HepG2 (cell line): Measurements from ENCODE around the gene EXTL1. TPM values are rescaled to one million over a fixed set of nuclear protein-coding genes. Genes with fewer than 3 reads are reported as not detected.

Experiments used
- ATAC-seq: fragments of 200-7000 bp; cut with Tn5 transposase; 3 replicates; pipeline ENCODE4 v1.9.1; 2020; ENCODE audit warnings: mild to moderate bottlenecking, moderate library complexity
- BruUV-seq: library from RNA; stranded (reverse); fragments of 400-500 nt; replicated peaks from 2 replicates; lab custom pipeline; 2021; lab: Mats Ljungman, UMichigan
- CTCF ChIA-PET: fragments of 300-600 bp; formaldehyde crosslinking; extraction: SDS; loops from one replicate; lab custom pipeline; 2021; ENCODE audit warnings: low total read pairs, inconsistent platforms, low intra/inter-chr PET ratio; lab: Yijun Ruan, JAX
- POLR2A ChIA-PET: fragments of 350-600 bp; sonication (Branson Sonifier 250); formaldehyde crosslinking; loops from one replicate; lab custom pipeline; 2020; ENCODE audit warnings: antibody characterized with exemption, inconsistent platforms; lab: Yijun Ruan, JAX
- DNase-seq: peaks from one replicate; pipeline ENCODE4 v3.0.0-alpha.2; 2015; ENCODE audit warnings: low spot score
- FAIRE-seq: peaks from 3 replicates; lab custom pipeline; 2011; peaks lifted over from hg19 to GRCh38; lab: Jason Lieb, UNC
- H2AFZ ChIP-seq: one replicate; pipeline ENCODE4 v1.6.1; 2011; ENCODE audit warnings: low read length, inconsistent platforms
- H3K27ac ChIP-seq: fragments of 300-600 bp; 3 replicates; pipeline ENCODE4 v1.8.0; 2011; ENCODE audit warnings: mixed run types, mild to moderate bottlenecking, mixed read lengths, low read length, inconsistent platforms; ENCODE audit not compliant: insufficient read depth; ENCODE audit errors: extremely low read length
- H3K27me3 ChIP-seq, 2 experiments: fragments of 200-600 bp in 1 of 2; 2 replicates in 1 of 2; 3 replicates in 1 of 2; pipeline versions ENCODE4 v1.6.0 to v1.8.0; 2011; ENCODE audit warnings: low read length in 2 of 2, mild to moderate bottlenecking in 2 of 2, moderate library complexity in 2 of 2, inconsistent platforms in 1 of 2; ENCODE audit not compliant: insufficient read depth in 2 of 2, control insufficient read depth in 1 of 2
- H3K36me3 ChIP-seq, 2 experiments: fragments of 200-600 bp in 1 of 2; replicated peaks in 1 of 2; 2 replicates in 1 of 2; 3 replicates in 1 of 2; pipeline versions ENCODE4 v1.5.1 to v1.8.0; 2011; ENCODE audit warnings: low read length in 2 of 2, inconsistent platforms in 1 of 2; ENCODE audit not compliant: insufficient read depth in 2 of 2, control insufficient read depth in 1 of 2
- H3K4me1 ChIP-seq: 2 replicates; pipeline ENCODE4 v1.5.1; 2012; ENCODE audit warnings: low read length, inconsistent platforms; ENCODE audit not compliant: insufficient read depth
- H3K4me2 ChIP-seq: 2 replicates; pipeline ENCODE4 v1.6.0; 2011; ENCODE audit warnings: low read depth, low read length, inconsistent platforms
- H3K4me3 ChIP-seq, 3 experiments: fragments of 200-600 bp in 1 of 3; sonication (generic), shearing (Covaris generic) in 1 of 3; replicated peaks in 1 of 3; 2 replicates each; pipeline ENCODE4 v1.5.1; 2011 to 2016; ENCODE audit warnings: low read length in 3 of 3, inconsistent platforms in 2 of 3, low read depth in 2 of 3, mild to moderate bottlenecking in 2 of 3, control low read depth in 1 of 3, mixed read lengths in 1 of 3; ENCODE audit not compliant: insufficient read depth in 1 of 3
- H3K79me2 ChIP-seq: one replicate; pipeline ENCODE4 v1.6.1; 2011; ENCODE audit warnings: low read length, inconsistent platforms; ENCODE audit not compliant: insufficient read depth
- H3K9ac ChIP-seq: 2 replicates; pipeline ENCODE4 v1.6.0; 2011; ENCODE audit warnings: mild to moderate bottlenecking, low read depth, low read length, inconsistent platforms; ENCODE audit not compliant: insufficient read depth
- H3K9me3 ChIP-seq: 2 replicates; pipeline ENCODE4 v1.5.1; 2012; ENCODE audit warnings: mild to moderate bottlenecking, low read length
- H4K20me1 ChIP-seq: 2 replicates; pipeline ENCODE4 v1.6.0; 2011; ENCODE audit warnings: inconsistent platforms, mild to moderate bottlenecking, low read length, moderate library complexity; ENCODE audit not compliant: insufficient read depth
- ARNT ChIP-seq: fragments of 450-650 bp; IDR thresholded peaks from 2 replicates; pipeline ENCODE4 v1.6.1; 2017
- CBX2 ChIP-seq, 2 experiments: fragments of 200-600 bp in 1 of 2; sonication (generic); formaldehyde crosslinking in 1 of 2; IDR thresholded peaks; 2 replicates each; pipeline versions ENCODE4 v1.7.0 to v1.8.1; 2018 to 2022; ENCODE audit warnings: low read depth in 2 of 2, low read length in 1 of 2, mild to moderate bottlenecking in 1 of 2, missing genetic modification reagents in 1 of 2
- EEA1 ChIP-seq: sonication (generic); formaldehyde crosslinking; IDR thresholded peaks from 2 replicates; pipeline ENCODE4 v1.5.1; 2020; ENCODE audit warnings: mild to moderate bottlenecking, missing genetic modification reagents, borderline replicate concordance
- GTF2F1 ChIP-seq: fragments of 150-350 bp; IDR thresholded peaks from 2 replicates; pipeline ENCODE4 v1.6.1; 2014; ENCODE audit warnings: low read length
- SATB2 ChIP-seq: sonication (generic); formaldehyde crosslinking; IDR thresholded peaks from 2 replicates; pipeline ENCODE4 v1.5.0; 2020; ENCODE audit warnings: missing genetic modification reagents
- SYNCRIP ChIP-seq: fragments of 200-400 bp; formaldehyde crosslinking; IDR thresholded peaks from 2 replicates; pipeline ENCODE4 v1.6.1; 2018; ENCODE audit warnings: mild to moderate bottlenecking, low read depth, low read length; ENCODE audit not compliant: insufficient read depth
- ZIK1 ChIP-seq: sonication (generic); formaldehyde crosslinking; IDR thresholded peaks from 2 replicates; pipeline ENCODE4 v1.5.0; 2020; ENCODE audit warnings: mild to moderate bottlenecking, low read depth, missing genetic modification reagents, borderline replicate concordance
- ZNF510 ChIP-seq: sonication (generic); formaldehyde crosslinking; IDR thresholded peaks from 2 replicates; pipeline ENCODE4 v1.4.0; 2020; ENCODE audit warnings: low read depth, mild to moderate bottlenecking, missing genetic modification reagents
- ZNF773 ChIP-seq: sonication (generic); formaldehyde crosslinking; IDR thresholded peaks from 2 replicates; pipeline ENCODE4 v1.4.0; 2020; ENCODE audit warnings: missing genetic modification reagents, borderline replicate concordance
- WGBS: methylation state at CpG from one replicate; pipeline ENCODE4 v1.1.6; 2017; ENCODE audit warnings: low lambda C conversion rate; 5-methylcytosine and 5-hydroxymethylcytosine counted together
- in situ Hi-C: cut with HindIII; loops from 2 replicates; pipeline ENCODE4 v1.10.0; 2017; ENCODE audit warnings: low pct_unique_long_range_greater_than_20kb; ENCODE audit not compliant: extremely low pct_ligation_motif_present
- intact Hi-C: fragments of 100-400 bp; cut with micrococcal nuclease; formaldehyde crosslinking; loops from one replicate; pipeline ENCODE4 v1.10.0; 2022; ENCODE audit not compliant: unreplicated experiment
- polyA plus RNA-seq, 8 experiments: library from polyadenylated mRNA; depleted of rRNA in 3 of 8; stranded (reverse) in 7 of 8; unstranded in 1 of 8; fragments of >200 nt; fragmentation: Illumina TruSeq in 4 of 8; extraction: Trizol in 4 of 8; gene quantifications; 2 replicates each; pipeline versions ENCODE4 v1.2.1 to v1.2.3, GENCODE V29; 2011 to 2016; ENCODE audit warnings: low read depth in 4 of 8, missing spikeins in 1 of 8, mixed read lengths in 1 of 8; ENCODE audit not compliant: insufficient read depth in 1 of 8
- total RNA-seq, 5 experiments: library from RNA; depleted of rRNA; stranded (reverse); fragments of >200 nt; fragmentation: Illumina TruSeq; extraction: Trizol; gene quantifications; 2 replicates each; pipeline ENCODE4 v1.2.3, GENCODE V29; 2016; ENCODE audit warnings: low read depth in 1 of 5
- TF ChIP-seq, protein P1 (sequence below): sonication (generic); formaldehyde crosslinking; IDR thresholded peaks from 2 replicates; pipeline ENCODE4 v1.9.0; 2022; ENCODE audit warnings: missing genetic modification reagents, mild to moderate bottlenecking, borderline replicate concordance
- TF ChIP-seq, protein P2 (sequence below): sonication (generic); formaldehyde crosslinking; IDR thresholded peaks from 2 replicates; pipeline ENCODE4 v1.4.0; 2020; ENCODE audit warnings: missing genetic modification reagents, borderline replicate concordance
- TF ChIP-seq, protein P3 (sequence below): sonication (generic); formaldehyde crosslinking; IDR thresholded peaks from 2 replicates; pipeline ENCODE4 v1.4.0; 2020; ENCODE audit warnings: mild to moderate bottlenecking, missing genetic modification reagents, borderline replicate concordance

Gene EXTL1
- total and polyA plus RNA-seq, 2 of the 13 experiments (the other 11 are each of a cell fraction or from before 2014, with no cell fraction given) = 0.35 to 1.0 TPM

GRCh38 chr1:25973610-25974321, 47.8 kb upstream of the EXTL1 start:
- Histone ChIP-seq H3K27me3 (no peaks in the 10 kb centered on the region), H4K20me1 (no peaks in the 10 kb centered on the region), H3K79me2 (no peaks in the 10 kb centered on the region), H3K9me3 (no peaks in the 10 kb centered on the region), H3K4me3 (no peak overlapping the region), H3K9ac (no peak overlapping the region), H3K4me2 (no peak overlapping the region), H3K27ac (no peak overlapping the region), H3K4me1 (no peaks in the 10 kb centered on the region), H3K36me3 (peaks cover 4 to 65% of the 10 kb centered on the region in 2 experiments; a peak in 4 of 5 replicates), H2AFZ (no peak overlapping the region)
- DNase-seq = no peak
- ChIA-PET POLR2A (no interaction called here), CTCF (no interaction called here)
- no TSS peak for BruUV-seq
- ATAC-seq = no peak
- 100% methylated on average over 6 of the region's 6 CpGs for WGBS
- FAIRE-seq = no peak
- intact Hi-C loops (no loop called here), in situ Hi-C loops (no loop called here)
- TF ChIP-seq EEA1 = no peak
- TF ChIP-seq SYNCRIP = no peak
- TF ChIP-seq, protein P1, sequence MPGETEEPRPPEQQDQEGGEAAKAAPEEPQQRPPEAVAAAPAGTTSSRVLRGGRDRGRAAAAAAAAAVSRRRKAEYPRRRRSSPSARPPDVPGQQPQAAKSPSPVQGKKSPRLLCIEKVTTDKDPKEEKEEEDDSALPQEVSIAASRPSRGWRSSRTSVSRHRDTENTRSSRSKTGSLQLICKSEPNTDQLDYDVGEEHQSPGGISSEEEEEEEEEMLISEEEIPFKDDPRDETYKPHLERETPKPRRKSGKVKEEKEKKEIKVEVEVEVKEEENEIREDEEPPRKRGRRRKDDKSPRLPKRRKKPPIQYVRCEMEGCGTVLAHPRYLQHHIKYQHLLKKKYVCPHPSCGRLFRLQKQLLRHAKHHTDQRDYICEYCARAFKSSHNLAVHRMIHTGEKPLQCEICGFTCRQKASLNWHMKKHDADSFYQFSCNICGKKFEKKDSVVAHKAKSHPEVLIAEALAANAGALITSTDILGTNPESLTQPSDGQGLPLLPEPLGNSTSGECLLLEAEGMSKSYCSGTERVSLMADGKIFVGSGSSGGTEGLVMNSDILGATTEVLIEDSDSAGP = no peak
- no peak for TF ChIP-seq ZIK1 (CRISPR knock-in tag)
- TF ChIP-seq, protein P2, sequence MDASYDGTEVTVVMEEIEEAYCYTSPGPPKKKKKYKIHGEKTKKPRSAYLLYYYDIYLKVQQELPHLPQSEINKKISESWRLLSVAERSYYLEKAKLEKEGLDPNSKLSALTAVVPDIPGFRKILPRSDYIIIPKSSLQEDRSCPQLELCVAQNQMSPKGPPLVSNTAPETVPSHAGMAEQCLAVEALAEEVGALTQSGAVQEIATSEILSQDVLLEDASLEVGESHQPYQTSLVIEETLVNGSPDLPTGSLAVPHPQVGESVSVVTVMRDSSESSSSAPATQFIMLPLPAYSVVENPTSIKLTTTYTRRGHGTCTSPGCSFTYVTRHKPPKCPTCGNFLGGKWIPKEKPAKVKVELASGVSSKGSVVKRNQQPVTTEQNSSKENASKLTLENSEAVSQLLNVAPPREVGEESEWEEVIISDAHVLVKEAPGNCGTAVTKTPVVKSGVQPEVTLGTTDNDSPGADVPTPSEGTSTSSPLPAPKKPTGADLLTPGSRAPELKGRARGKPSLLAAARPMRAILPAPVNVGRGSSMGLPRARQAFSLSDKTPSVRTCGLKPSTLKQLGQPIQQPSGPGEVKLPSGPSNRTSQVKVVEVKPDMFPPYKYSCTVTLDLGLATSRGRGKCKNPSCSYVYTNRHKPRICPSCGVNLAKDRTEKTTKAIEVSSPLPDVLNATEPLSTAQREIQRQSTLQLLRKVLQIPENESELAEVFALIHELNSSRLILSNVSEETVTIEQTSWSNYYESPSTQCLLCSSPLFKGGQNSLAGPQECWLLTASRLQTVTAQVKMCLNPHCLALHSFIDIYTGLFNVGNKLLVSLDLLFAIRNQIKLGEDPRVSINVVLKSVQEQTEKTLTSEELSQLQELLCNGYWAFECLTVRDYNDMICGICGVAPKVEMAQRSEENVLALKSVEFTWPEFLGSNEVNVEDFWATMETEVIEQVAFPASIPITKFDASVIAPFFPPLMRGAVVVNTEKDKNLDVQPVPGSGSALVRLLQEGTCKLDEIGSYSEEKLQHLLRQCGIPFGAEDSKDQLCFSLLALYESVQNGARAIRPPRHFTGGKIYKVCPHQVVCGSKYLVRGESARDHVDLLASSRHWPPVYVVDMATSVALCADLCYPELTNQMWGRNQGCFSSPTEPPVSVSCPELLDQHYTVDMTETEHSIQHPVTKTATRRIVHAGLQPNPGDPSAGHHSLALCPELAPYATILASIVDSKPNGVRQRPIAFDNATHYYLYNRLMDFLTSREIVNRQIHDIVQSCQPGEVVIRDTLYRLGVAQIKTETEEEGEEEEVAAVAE (CRISPR knock-in tag) = no peak
- no peak for TF ChIP-seq SATB2 (CRISPR knock-in tag)
- TF ChIP-seq, protein P3, sequence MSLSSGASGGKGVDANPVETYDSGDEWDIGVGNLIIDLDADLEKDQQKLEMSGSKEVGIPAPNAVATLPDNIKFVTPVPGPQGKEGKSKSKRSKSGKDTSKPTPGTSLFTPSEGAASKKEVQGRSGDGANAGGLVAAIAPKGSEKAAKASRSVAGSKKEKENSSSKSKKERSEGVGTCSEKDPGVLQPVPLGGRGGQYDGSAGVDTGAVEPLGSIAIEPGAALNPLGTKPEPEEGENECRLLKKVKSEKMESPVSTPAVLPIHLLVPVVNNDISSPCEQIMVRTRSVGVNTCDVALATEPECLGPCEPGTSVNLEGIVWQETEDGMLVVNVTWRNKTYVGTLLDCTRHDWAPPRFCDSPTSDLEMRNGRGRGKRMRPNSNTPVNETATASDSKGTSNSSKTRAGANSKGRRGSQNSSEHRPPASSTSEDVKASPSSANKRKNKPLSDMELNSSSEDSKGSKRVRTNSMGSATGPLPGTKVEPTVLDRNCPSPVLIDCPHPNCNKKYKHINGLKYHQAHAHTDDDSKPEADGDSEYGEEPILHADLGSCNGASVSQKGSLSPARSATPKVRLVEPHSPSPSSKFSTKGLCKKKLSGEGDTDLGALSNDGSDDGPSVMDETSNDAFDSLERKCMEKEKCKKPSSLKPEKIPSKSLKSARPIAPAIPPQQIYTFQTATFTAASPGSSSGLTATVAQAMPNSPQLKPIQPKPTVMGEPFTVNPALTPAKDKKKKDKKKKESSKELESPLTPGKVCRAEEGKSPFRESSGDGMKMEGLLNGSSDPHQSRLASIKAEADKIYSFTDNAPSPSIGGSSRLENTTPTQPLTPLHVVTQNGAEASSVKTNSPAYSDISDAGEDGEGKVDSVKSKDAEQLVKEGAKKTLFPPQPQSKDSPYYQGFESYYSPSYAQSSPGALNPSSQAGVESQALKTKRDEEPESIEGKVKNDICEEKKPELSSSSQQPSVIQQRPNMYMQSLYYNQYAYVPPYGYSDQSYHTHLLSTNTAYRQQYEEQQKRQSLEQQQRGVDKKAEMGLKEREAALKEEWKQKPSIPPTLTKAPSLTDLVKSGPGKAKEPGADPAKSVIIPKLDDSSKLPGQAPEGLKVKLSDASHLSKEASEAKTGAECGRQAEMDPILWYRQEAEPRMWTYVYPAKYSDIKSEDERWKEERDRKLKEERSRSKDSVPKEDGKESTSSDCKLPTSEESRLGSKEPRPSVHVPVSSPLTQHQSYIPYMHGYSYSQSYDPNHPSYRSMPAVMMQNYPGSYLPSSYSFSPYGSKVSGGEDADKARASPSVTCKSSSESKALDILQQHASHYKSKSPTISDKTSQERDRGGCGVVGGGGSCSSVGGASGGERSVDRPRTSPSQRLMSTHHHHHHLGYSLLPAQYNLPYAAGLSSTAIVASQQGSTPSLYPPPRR = no peak
- no peak for TF ChIP-seq GTF2F1
- TF ChIP-seq CBX2 (IDR thresholded peaks at IDR 0.05; ENCODE audit: low read depth, low read length) = no peak
- TF ChIP-seq CBX2 (CRISPR knock-in tag; IDR thresholded peaks at IDR 0.05; ENCODE audit: low read depth) = no peak
- no peak for TF ChIP-seq ZNF510 (CRISPR knock-in tag)
- TF ChIP-seq ZNF773 (CRISPR knock-in tag) = no peak
- no peak for TF ChIP-seq ARNT
